Tibial artery (tissue), 4 donors: ENCODE measurements around the gene RBM12.
"Not testable (repeated sequence)": the region's sequence is repeated elsewhere in the genome, so short reads cannot be mapped to it uniquely, and the experiment has no call there.

Experiments used
- DNase-seq, 2 donors: peaks; one replicate each; pipeline ENCODE4 v3.0.0-alpha.2; 2019
- H3K27ac ChIP-seq, 2 donors: fragments of 200-600 bp; sonication (generic) in 1 of 2; 1 replicate in 1 of 2; 2 replicates in 1 of 2; pipeline ENCODE4 v1.5.1; 2018 to 2019; ENCODE audit warnings: mild to moderate bottlenecking in 1 of 2
- H3K27me3 ChIP-seq, 2 donors: fragments of 200-600 bp; sonication (generic) in 1 of 2; one replicate each; pipeline versions ENCODE4 v1.5.1 to v1.6.0; 2016 to 2019
- H3K36me3 ChIP-seq, 3 donors: fragments of 200-600 bp; sonication (generic) in 2 of 3; one replicate each; pipeline ENCODE4 v1.5.1; 2016 to 2019; ENCODE audit warnings: mild to moderate bottlenecking in 2 of 3
- H3K4me1 ChIP-seq, 4 donors: fragments of 200-600 bp; sonication (generic) in 2 of 4; 1 replicate in 3 of 4; 2 replicates in 1 of 4; pipeline ENCODE4 v1.5.1; 2016 to 2019
- H3K4me3 ChIP-seq, 2 donors: fragments of 200-600 bp; sonication (generic) in 1 of 2; 1 replicate in 1 of 2; 2 replicates in 1 of 2; pipeline ENCODE4 v1.5.1; 2018 to 2019; ENCODE audit warnings: mild to moderate bottlenecking in 2 of 2
- H3K9me3 ChIP-seq, 3 donors: fragments of 200-600 bp; sonication (generic) in 1 of 3; one replicate each; pipeline ENCODE4 v1.5.1; 2016 to 2019
- intact Hi-C: fragments of 100-400 bp; cut with DNase I; formaldehyde crosslinking; loops from one replicate; pipeline ENCODE4 v1.15.0; 2023; ENCODE audit warnings: low total_unique reads
- TF ChIP-seq, protein P1 (sequence below), 2 experiments: fragments of 200-600 bp in 1 of 2; fragments of 450-650 bp in 1 of 2; IDR thresholded peaks; one replicate each; pipeline ENCODE4 v1.5.1; 2017 to 2019; ENCODE audit warnings: antibody characterized with exemption in 2 of 2, mild to moderate bottlenecking in 1 of 2, moderate library complexity in 1 of 2

The RBM12 gene

DNA sequence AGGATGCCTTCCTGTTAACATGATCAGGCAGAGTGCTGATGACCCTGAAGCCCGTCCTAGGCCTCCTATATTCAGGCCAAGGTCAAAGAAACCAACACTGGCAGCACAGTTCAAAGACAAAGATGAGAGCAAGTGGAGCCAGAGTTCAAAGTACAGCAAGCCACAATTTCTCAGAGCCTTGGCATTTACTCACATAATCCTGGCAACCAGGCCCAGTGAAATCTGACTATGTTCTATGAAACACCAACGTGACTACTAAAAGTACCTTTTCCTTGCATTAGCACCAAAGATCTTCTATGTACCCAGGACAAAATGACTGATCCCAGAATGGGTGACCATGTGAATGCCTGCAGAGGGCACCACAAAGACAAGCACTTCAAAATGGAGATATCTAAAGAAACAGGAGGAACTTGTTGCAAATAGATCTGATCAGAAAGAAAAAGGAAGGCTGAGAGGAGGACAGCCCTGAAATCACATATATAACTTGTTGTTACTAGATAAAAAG lies 30.6 kb upstream of the RBM12 start:
- DNase-seq = no peak
- no peak overlapping the region for H3K27ac ChIP-seq
- H3K9me3 ChIP-seq = no peaks in the 10 kb centered on the region
- H3K27me3 ChIP-seq = no peaks in the 10 kb centered on the region
- TF ChIP-seq, protein P1, sequence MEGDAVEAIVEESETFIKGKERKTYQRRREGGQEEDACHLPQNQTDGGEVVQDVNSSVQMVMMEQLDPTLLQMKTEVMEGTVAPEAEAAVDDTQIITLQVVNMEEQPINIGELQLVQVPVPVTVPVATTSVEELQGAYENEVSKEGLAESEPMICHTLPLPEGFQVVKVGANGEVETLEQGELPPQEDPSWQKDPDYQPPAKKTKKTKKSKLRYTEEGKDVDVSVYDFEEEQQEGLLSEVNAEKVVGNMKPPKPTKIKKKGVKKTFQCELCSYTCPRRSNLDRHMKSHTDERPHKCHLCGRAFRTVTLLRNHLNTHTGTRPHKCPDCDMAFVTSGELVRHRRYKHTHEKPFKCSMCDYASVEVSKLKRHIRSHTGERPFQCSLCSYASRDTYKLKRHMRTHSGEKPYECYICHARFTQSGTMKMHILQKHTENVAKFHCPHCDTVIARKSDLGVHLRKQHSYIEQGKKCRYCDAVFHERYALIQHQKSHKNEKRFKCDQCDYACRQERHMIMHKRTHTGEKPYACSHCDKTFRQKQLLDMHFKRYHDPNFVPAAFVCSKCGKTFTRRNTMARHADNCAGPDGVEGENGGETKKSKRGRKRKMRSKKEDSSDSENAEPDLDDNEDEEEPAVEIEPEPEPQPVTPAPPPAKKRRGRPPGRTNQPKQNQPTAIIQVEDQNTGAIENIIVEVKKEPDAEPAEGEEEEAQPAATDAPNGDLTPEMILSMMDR (IDR thresholded peaks at IDR 0.05) = no peak
- H3K36me3 ChIP-seq = peaks cover 22 to 61% (median 37%) of the 10 kb centered on the region in 3 donors
- no peak overlapping the region for H3K4me3 ChIP-seq
- intact Hi-C loops = loop anchor here (10.0 kb wide), 1 partner anchor 230 kb away; no protein-coding TSS in a partner anchor
- peaks cover 0 to 22% (median 16%) of the 10 kb centered on the region in 4 donors for H3K4me1 ChIP-seq

DNA sequence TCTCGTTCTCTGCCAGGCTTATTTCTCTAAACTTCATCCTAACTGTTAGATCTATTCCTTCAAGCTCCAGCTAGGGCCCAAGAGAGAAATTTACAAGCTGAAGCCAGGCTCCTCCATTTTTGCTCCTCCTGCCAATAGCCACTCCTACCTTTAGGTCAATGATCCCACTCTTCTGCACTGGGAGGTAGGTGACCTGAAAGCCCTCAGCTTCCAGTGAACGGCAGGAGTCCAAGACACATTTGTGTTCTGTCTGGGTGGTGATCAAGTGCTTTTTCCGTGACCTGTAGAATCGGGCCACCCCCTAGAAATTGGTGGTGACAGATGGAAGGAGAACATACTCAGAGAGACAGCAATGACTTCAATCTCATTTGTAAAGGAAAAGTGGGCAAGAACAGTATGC lies 25.6 kb upstream of the RBM12 start:
- intact Hi-C loops = loop anchor here (10.0 kb wide), 1 partner anchor 225 kb away; no protein-coding TSS in a partner anchor
- TF ChIP-seq, protein P1 (IDR thresholded peaks at IDR 0.05) = no peak
- Histone ChIP-seq H3K27ac (no peak overlapping the region), H3K9me3 (no peaks in the 10 kb centered on the region), H3K36me3 (peaks cover 52 to 93% (median 57%) of the 10 kb centered on the region in 3 donors), H3K4me3 (no peak overlapping the region), H3K4me1 (no peaks in the 10 kb centered on the region), H3K27me3 (no peaks in the 10 kb centered on the region)
- DNase-seq = no peak

DNA sequence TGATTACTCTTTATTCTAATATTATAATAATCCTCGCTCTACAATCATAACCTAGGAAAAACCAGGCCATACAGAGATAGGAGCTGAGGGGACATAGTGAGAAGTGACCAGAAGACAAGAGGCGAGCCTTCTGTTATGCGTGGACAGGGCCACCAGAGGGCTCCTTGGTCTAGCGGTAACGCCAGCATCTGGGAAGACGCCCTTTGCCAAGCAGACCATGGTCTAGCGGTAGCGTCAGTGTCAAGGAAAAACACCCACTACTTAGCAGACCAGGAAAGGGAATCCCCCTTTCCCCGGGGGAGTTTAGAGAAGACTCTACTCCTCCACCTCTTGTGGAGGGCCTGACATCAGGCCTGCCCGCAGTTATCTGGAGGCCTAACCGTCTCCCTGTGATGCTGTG lies 22.2 kb upstream of the RBM12 start:
- intact Hi-C loops, H3K9me3 ChIP-seq, H3K27me3 ChIP-seq, H3K27ac ChIP-seq, H3K4me1 ChIP-seq, DNase-seq, H3K4me3 ChIP-seq: not testable (repeated sequence)
- H3K36me3 ChIP-seq = peaks cover 39 to 91% (median 44%) of the 10 kb centered on the region in 3 donors

DNA sequence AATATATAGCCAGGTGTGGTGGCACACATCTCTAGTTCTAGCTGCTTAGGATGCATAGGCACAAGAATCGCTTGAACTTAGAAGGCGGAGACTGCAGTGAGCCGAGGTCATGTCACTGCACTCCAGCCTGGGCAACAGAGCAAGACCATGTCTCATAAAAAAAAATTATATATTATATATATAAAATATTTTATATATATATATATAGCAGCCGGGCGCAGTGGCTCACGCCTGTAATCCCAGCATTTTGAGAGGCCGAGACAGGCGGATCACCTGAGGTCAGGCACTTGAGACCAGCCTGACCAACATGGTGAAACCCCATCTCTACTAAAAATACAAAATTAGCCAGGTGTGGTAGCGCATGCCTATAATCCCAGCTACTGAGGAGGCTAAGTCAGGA lies 20.7 kb upstream of the RBM12 start:
- intact Hi-C loops, DNase-seq, H3K4me1 ChIP-seq, H3K9me3 ChIP-seq, H3K27me3 ChIP-seq, H3K27ac ChIP-seq, H3K4me3 ChIP-seq: not testable (repeated sequence)
- peaks cover 34 to 95% (median 42%) of the 10 kb centered on the region in 3 donors for H3K36me3 ChIP-seq

DNA sequence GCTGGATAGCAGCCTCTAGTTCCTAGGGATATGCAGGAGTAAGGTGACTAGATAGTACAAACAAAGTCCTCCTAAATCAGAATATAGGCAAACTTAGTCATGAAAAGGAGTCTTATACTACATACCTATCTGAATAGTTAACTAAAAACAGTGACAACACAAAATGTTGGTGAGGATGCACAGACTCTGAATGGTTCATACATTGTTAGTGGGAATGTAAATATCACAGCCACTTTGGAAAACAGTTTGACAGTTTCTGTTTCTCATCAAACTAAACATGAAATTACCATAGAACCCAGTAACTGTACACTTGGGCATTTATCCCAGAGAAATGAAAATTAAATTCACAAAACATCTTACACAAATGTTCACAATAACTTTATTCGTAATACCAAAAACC lies 17.3 kb upstream of the RBM12 start:
- no peaks in the 10 kb centered on the region for H3K27me3 ChIP-seq
- H3K9me3 ChIP-seq = no peaks in the 10 kb centered on the region
- no peak overlapping the region for H3K4me3 ChIP-seq
- no peaks in the 10 kb centered on the region for H3K4me1 ChIP-seq
- peaks cover 15 to 89% (median 32%) of the 10 kb centered on the region in 3 donors for H3K36me3 ChIP-seq
- H3K27ac ChIP-seq = no peak overlapping the region
- DNase-seq = no peak
- intact Hi-C loops = no loop called here
- TF ChIP-seq, protein P1 (IDR thresholded peaks at IDR 0.05) = no peak

DNA sequence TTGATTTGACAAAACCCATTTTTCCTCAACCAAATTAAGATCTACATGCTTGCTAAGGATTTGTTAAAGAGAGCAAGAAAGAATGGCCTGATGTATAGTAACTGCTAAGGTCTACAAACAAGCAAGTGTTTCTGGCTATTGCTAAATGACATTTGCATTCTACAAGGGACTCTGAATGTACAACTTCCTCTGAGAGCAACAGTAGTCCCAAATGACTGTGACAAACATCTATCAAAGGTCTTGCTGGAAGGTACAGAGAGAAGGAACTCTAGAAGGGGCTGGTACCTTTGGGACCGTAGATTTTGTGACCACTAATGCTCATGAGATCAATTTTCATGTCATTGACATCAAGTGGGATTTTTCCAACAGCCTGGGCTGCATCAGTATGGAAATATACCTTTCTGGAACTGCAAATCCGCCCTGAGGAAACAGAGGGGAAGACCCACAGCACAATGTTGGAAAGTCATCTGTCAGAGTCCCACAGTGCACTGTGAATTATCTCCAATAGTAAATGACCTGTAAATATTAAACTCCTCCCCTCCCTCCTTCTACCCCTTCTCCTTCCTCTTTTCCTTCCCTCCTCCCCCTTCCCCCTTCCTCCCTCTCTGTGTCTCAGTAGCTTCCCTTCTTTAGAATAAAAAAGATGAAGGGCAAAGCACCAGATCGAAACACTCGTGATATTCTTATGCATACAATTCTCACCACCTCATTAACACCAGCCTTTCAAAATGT lies 15.9 kb upstream of the RBM12 start:
- intact Hi-C loops = no loop called here
- no peaks in the 10 kb centered on the region for H3K9me3 ChIP-seq
- no peak overlapping the region for H3K27ac ChIP-seq
- no peaks in the 10 kb centered on the region for H3K4me1 ChIP-seq
- no peaks in the 10 kb centered on the region for H3K27me3 ChIP-seq
- TF ChIP-seq, protein P1 (IDR thresholded peaks at IDR 0.05) = no peak
- no peak for DNase-seq
- no peak overlapping the region for H3K4me3 ChIP-seq
- peaks cover 4 to 85% (median 32%) of the 10 kb centered on the region in 3 donors for H3K36me3 ChIP-seq
